ENCODE measurements around the gene TK1. TPM values are rescaled to one million over a fixed set of nuclear protein-coding genes. Genes with fewer than 3 reads are reported as not detected.

Gene TK1
- total RNA-seq, 1 donor from 2014 or later = 41.2 TPM

GRCh38 chr17:78223061-78223460, 36.2 kb upstream of the TK1 start:
- no peak overlapping the region for H3K4me3 Mint-ChIP-seq
- no peaks in the 10 kb centered on the region for H3K9me3 Mint-ChIP-seq
- TF ChIP-seq, protein P1, sequence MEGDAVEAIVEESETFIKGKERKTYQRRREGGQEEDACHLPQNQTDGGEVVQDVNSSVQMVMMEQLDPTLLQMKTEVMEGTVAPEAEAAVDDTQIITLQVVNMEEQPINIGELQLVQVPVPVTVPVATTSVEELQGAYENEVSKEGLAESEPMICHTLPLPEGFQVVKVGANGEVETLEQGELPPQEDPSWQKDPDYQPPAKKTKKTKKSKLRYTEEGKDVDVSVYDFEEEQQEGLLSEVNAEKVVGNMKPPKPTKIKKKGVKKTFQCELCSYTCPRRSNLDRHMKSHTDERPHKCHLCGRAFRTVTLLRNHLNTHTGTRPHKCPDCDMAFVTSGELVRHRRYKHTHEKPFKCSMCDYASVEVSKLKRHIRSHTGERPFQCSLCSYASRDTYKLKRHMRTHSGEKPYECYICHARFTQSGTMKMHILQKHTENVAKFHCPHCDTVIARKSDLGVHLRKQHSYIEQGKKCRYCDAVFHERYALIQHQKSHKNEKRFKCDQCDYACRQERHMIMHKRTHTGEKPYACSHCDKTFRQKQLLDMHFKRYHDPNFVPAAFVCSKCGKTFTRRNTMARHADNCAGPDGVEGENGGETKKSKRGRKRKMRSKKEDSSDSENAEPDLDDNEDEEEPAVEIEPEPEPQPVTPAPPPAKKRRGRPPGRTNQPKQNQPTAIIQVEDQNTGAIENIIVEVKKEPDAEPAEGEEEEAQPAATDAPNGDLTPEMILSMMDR (conservative IDR thresholded peaks at IDR 0.05) = no peak
- peaks cover 3% of the 10 kb centered on the region for H3K27me3 Mint-ChIP-seq
- no peak for DNase-seq (ENCODE audit: extremely low spot score, unreplicated experiment)
- peaks cover 6% of the 10 kb centered on the region for H3K36me3 Mint-ChIP-seq
- no peak overlapping the region for H3K27ac Mint-ChIP-seq
- H3K4me1 Mint-ChIP-seq (ENCODE audit: unreplicated experiment) = peaks cover 16% of the 10 kb centered on the region

DNA sequence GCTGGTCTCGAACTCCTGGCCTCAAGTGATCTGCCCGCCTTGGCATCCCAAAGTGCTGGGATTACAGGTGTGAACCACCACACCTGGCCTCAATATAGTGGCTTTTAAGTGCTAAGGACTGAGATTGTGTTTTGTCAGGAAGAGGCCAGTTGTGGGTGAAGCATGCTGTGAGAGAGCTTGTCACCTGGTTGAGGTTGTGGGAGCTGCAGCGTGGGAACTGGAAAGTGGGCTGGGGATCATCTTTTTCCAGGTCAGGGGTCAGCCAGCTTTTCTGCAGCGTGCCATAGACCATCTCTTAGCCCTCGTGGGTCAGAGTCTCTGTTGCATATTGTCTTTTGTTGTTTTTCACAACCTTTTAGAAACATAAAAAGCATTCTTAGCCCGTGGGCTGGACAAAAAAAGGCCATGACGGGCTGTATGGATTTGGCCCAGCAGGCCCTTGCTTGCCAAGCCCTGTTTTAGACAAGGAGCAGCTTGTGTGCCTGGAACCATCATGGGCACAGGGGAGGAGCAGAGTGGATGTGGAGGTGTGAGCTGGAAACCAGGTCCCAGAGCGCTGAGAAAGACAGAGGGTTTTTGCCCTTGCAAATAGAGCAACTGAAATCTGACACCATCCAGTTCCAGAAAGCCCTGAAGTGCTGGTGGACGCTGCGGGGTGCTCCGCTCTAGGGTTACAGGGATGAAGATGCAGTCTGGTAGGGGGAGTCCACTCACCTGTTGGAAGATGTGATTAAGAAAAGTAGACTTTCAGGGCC, 32.7 kb upstream of the TK1 start:
- Mint-ChIP-seq H3K27ac (no peak overlapping the region), H3K27me3 (no peaks in the 10 kb centered on the region), H3K4me3 (no peak overlapping the region), H3K36me3 (peaks cover 14% of the 10 kb centered on the region), H3K4me1 (ENCODE audit: unreplicated experiment) (peaks cover 21% of the 10 kb centered on the region), H3K9me3 (no peaks in the 10 kb centered on the region)
- DNase-seq (ENCODE audit: extremely low spot score, unreplicated experiment) = no peak
- TF ChIP-seq, protein P1 (conservative IDR thresholded peaks at IDR 0.05) = no peak

GRCh38 chr17:78214706-78215061, 27.8 kb upstream of the TK1 start:
- Mint-ChIP-seq H3K4me3 (peak overlapping the region; percentile 94), H3K36me3 (peaks cover 12% of the 10 kb centered on the region), H3K4me1 (ENCODE audit: unreplicated experiment) (peaks cover 9% of the 10 kb centered on the region), H3K9me3 (no peaks in the 10 kb centered on the region), H3K27ac (peak overlapping the region; percentile 77), H3K27me3 (no peaks in the 10 kb centered on the region)
- TF ChIP-seq, protein P1 (conservative IDR thresholded peaks at IDR 0.05) = no peak
- no peak for DNase-seq (ENCODE audit: extremely low spot score, unreplicated experiment)

DNA sequence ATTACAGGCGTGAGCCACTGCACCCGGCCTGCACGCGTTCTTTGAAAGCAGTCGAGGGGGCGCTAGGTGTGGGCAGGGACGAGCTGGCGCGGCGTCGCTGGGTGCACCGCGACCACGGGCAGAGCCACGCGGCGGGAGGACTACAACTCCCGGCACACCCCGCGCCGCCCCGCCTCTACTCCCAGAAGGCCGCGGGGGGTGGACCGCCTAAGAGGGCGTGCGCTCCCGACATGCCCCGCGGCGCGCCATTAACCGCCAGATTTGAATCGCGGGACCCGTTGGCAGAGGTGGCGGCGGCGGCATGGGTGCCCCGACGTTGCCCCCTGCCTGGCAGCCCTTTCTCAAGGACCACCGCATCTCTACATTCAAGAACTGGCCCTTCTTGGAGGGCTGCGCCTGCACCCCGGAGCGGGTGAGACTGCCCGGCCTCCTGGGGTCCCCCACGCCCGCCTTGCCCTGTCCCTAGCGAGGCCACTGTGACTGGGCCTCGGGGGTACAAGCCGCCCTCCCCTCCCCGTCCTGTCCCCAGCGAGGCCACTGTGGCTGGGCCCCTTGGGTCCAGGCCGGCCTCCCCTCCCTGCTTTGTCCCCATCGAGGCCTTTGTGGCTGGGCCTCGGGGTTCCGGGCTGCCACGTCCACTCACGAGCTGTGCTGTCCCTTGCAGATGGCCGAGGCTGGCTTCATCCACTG, 27.3 kb upstream of the TK1 start, which contains the start of gene BIRC5:
BIRC5 (plus strand) TSS at position 238 of the 690 bp plus-strand sequence; CDS start at position 302, 64 bp downstream.
- peaks cover 5% of the 10 kb centered on the region for H3K4me1 Mint-ChIP-seq (ENCODE audit: unreplicated experiment)
- H3K4me3 Mint-ChIP-seq = peak within 1 kb of the TSS; percentile 94
- peak; percentile 94 for DNase-seq (ENCODE audit: extremely low spot score, unreplicated experiment)
- H3K36me3 Mint-ChIP-seq = peaks cover 8% of the 10 kb centered on the region
- TF ChIP-seq, protein P1 (conservative IDR thresholded peaks at IDR 0.05) = no peak
- peak within 1 kb of the TSS; percentile 77 for H3K27ac Mint-ChIP-seq
- H3K27me3 Mint-ChIP-seq = no peaks in the 10 kb centered on the region
- H3K9me3 Mint-ChIP-seq = no peaks in the 10 kb centered on the region

DNA sequence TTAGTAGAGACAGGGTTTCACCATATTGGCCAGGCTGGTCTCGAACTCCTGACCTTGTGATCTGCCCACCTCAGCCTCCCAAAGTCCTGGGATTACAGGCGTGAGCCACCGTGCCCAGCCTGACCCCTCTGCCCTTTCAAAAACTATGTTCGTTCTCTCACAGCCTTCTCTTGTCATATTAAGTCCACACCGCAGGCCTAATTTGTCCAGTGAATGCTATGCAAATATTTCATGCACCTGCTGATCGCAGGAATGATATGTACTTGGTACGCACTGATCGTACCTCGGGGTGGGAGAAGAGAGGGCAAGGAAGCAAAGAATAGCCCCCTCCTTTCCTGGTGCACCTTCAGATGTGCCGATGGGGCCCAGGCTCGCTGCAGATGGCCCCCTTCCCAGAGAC, 24.2 kb upstream of the TK1 start:
- Mint-ChIP-seq H3K9me3 (no peaks in the 10 kb centered on the region), H3K27ac (no peak overlapping the region), H3K27me3 (no peaks in the 10 kb centered on the region), H3K4me1 (ENCODE audit: unreplicated experiment) (peaks cover 5% of the 10 kb centered on the region), H3K36me3 (peaks cover 3% of the 10 kb centered on the region), H3K4me3 (no peak overlapping the region)
- no peak for DNase-seq (ENCODE audit: extremely low spot score, unreplicated experiment)
- TF ChIP-seq, protein P1 (conservative IDR thresholded peaks at IDR 0.05) = no peak
